HepG2 (cell line): ENCODE measurements around the gene DHX16. TPM values are rescaled to one million over a fixed set of nuclear protein-coding genes. Genes with fewer than 3 reads are reported as not detected.

ENCODE experiments used
- ASH2L ChIP-seq: fragments of 300-600, 200-600 bp; sonication (generic); IDR thresholded peaks from 2 replicates; pipeline ENCODE4 v1.7.0; 2017; ENCODE audit warnings: low read depth, mild to moderate bottlenecking, moderate library complexity, mixed read lengths, low read length; ENCODE audit not compliant: insufficient read length
- HHEX ChIP-seq: IDR thresholded peaks from 2 replicates; pipeline ENCODE4 v1.6.1; 2016; ENCODE audit warnings: control low read depth
- KAT8 ChIP-seq: IDR thresholded peaks from 2 replicates; pipeline ENCODE4 v1.6.1; 2016; ENCODE audit warnings: missing genetic modification reagents, missing compliant biosample characterization
- KDM6A ChIP-seq: IDR thresholded peaks from 2 replicates; pipeline ENCODE4 v1.6.1; 2016; ENCODE audit warnings: low read depth
- NFE2L1 ChIP-seq: sonication (generic); formaldehyde crosslinking; IDR thresholded peaks from 2 replicates; pipeline ENCODE4 v1.4.0; 2020; ENCODE audit warnings: missing genetic modification reagents, mild to moderate bottlenecking, borderline replicate concordance
- NFRKB ChIP-seq: fragments of 450-650 bp; IDR thresholded peaks from 2 replicates; pipeline ENCODE4 v1.6.1; 2017
- PAF1 ChIP-seq: IDR thresholded peaks from 2 replicates; pipeline ENCODE4 v1.6.1; 2016; ENCODE audit warnings: missing genetic modification reagents, missing compliant biosample characterization
- SALL1 ChIP-seq: sonication (generic); formaldehyde crosslinking; IDR thresholded peaks from 2 replicates; pipeline ENCODE4 v1.8.0; 2022; ENCODE audit warnings: mild to moderate bottlenecking, missing genetic modification reagents
- SNRNP70 ChIP-seq: fragments of 200-400 bp; formaldehyde crosslinking; IDR thresholded peaks from 2 replicates; pipeline ENCODE4 v1.6.1; 2017; ENCODE audit warnings: mild to moderate bottlenecking, low read depth, low read length, moderate library complexity
- TBP ChIP-seq: sonication (generic); formaldehyde crosslinking; IDR thresholded peaks from 2 replicates; pipeline ENCODE4 v1.5.0; 2020; ENCODE audit warnings: missing genetic modification reagents
- ZC3H4 ChIP-seq: sonication (generic); formaldehyde crosslinking; IDR thresholded peaks from 2 replicates; pipeline ENCODE4 v1.4.0; 2020; ENCODE audit warnings: missing genetic modification reagents, borderline replicate concordance
- ZKSCAN5 ChIP-seq: sonication (generic); formaldehyde crosslinking; IDR thresholded peaks from 2 replicates; pipeline ENCODE4 v1.5.1; 2020; ENCODE audit warnings: mild to moderate bottlenecking, missing genetic modification reagents
- ZNF142 ChIP-seq: sonication (generic); formaldehyde crosslinking; IDR thresholded peaks from 2 replicates; pipeline ENCODE4 v1.4.0; 2020; ENCODE audit warnings: missing genetic modification reagents
- ZNF224 ChIP-seq: sonication (generic); formaldehyde crosslinking; IDR thresholded peaks from 2 replicates; pipeline ENCODE4 v1.5.0; 2020; ENCODE audit warnings: mild to moderate bottlenecking, missing genetic modification reagents
- ZNF550 ChIP-seq: sonication (generic); formaldehyde crosslinking; IDR thresholded peaks from 2 replicates; pipeline ENCODE4 v1.4.0; 2020; ENCODE audit warnings: mild to moderate bottlenecking, missing genetic modification reagents, borderline replicate concordance
- ZNF678 ChIP-seq: sonication (generic); formaldehyde crosslinking; IDR thresholded peaks from 2 replicates; pipeline ENCODE4 v1.4.0; 2020; ENCODE audit warnings: mild to moderate bottlenecking, missing genetic modification reagents
- ZNF724P ChIP-seq: sonication (generic); formaldehyde crosslinking; IDR thresholded peaks from 2 replicates; pipeline ENCODE4 v1.8.0; 2022; ENCODE audit warnings: missing genetic modification reagents, borderline replicate concordance
- polyA plus RNA-seq, 8 experiments: library from polyadenylated mRNA; depleted of rRNA in 3 of 8; stranded (reverse) in 7 of 8; unstranded in 1 of 8; fragments of >200 nt; fragmentation: Illumina TruSeq in 4 of 8; extraction: Trizol in 4 of 8; gene quantifications; 2 replicates each; pipeline versions ENCODE4 v1.2.1 to v1.2.3, GENCODE V29; 2011 to 2016; ENCODE audit warnings: low read depth in 4 of 8, missing spikeins in 1 of 8, mixed read lengths in 1 of 8; ENCODE audit not compliant: insufficient read depth in 1 of 8
- total RNA-seq, 5 experiments: library from RNA; depleted of rRNA; stranded (reverse); fragments of >200 nt; fragmentation: Illumina TruSeq; extraction: Trizol; gene quantifications; 2 replicates each; pipeline ENCODE4 v1.2.3, GENCODE V29; 2016; ENCODE audit warnings: low read depth in 1 of 5
- TF ChIP-seq, protein P1 (sequence below): IDR thresholded peaks from 2 replicates; pipeline ENCODE4 v1.6.1; 2018; ENCODE audit warnings: missing genetic modification reagents, mild to moderate bottlenecking, missing compliant biosample characterization
- TF ChIP-seq, protein P2 (sequence below): sonication (generic); formaldehyde crosslinking; conservative IDR thresholded peaks from 2 replicates; pipeline ENCODE4 v1.4.0; 2020; ENCODE audit warnings: missing genetic modification reagents
- TF ChIP-seq, protein P3 (sequence below): sonication (generic); formaldehyde crosslinking; conservative IDR thresholded peaks from 2 replicates; pipeline ENCODE4 v1.8.0; 2022; ENCODE audit warnings: missing genetic modification reagents

Gene DHX16
- total and polyA plus RNA-seq, 2 of the 13 experiments (the other 11 are each of a cell fraction or from before 2014, with no cell fraction given) = 57.0 to 58.5 TPM

GRCh38 chr6:30719791-30720737 lies 47.3 kb upstream of the DHX16 start, which contains the start of gene TUBB (continued):
- TF ChIP-seq, protein P1, sequence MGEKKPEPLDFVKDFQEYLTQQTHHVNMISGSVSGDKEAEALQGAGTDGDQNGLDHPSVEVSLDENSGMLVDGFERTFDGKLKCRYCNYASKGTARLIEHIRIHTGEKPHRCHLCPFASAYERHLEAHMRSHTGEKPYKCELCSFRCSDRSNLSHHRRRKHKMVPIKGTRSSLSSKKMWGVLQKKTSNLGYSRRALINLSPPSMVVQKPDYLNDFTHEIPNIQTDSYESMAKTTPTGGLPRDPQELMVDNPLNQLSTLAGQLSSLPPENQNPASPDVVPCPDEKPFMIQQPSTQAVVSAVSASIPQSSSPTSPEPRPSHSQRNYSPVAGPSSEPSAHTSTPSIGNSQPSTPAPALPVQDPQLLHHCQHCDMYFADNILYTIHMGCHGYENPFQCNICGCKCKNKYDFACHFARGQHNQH (CRISPR knock-in tag) = peak; percentile 72
- TF ChIP-seq KAT8 (CRISPR knock-in tag) (peak; percentile 25), NFRKB (no peak), SALL1 (CRISPR knock-in tag) (peak; percentile 69), ZKSCAN5 (CRISPR knock-in tag) (0 out of 2 replicates have a peak, but pooled peaks have one; percentile 39), ASH2L (peak; percentile 75), KDM6A (no peak), HHEX (CRISPR knock-in tag) (no peak), ZNF724P (no peak), ZNF678 (CRISPR knock-in tag) (no peak), ZC3H4 (0 out of 2 replicates have a peak, but pooled peaks have one; percentile 41), SNRNP70 (no peak), TBP (CRISPR knock-in tag) (no peak), ZNF142 (CRISPR knock-in tag) (peak; percentile 67; the same call in 1 of the 2 replicates), NFE2L1 (CRISPR knock-in tag) (no peak), ZNF224 (no peak), ZNF550 (no peak), PAF1 (0 out of 2 replicates have a peak, but pooled peaks have one; percentile 32)
- TF ChIP-seq, protein P2, sequence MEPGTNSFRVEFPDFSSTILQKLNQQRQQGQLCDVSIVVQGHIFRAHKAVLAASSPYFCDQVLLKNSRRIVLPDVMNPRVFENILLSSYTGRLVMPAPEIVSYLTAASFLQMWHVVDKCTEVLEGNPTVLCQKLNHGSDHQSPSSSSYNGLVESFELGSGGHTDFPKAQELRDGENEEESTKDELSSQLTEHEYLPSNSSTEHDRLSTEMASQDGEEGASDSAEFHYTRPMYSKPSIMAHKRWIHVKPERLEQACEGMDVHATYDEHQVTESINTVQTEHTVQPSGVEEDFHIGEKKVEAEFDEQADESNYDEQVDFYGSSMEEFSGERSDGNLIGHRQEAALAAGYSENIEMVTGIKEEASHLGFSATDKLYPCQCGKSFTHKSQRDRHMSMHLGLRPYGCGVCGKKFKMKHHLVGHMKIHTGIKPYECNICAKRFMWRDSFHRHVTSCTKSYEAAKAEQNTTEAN (CRISPR knock-in tag) = peak; percentile 66; the same call in 1 of the 2 replicates
- TF ChIP-seq, protein P3, sequence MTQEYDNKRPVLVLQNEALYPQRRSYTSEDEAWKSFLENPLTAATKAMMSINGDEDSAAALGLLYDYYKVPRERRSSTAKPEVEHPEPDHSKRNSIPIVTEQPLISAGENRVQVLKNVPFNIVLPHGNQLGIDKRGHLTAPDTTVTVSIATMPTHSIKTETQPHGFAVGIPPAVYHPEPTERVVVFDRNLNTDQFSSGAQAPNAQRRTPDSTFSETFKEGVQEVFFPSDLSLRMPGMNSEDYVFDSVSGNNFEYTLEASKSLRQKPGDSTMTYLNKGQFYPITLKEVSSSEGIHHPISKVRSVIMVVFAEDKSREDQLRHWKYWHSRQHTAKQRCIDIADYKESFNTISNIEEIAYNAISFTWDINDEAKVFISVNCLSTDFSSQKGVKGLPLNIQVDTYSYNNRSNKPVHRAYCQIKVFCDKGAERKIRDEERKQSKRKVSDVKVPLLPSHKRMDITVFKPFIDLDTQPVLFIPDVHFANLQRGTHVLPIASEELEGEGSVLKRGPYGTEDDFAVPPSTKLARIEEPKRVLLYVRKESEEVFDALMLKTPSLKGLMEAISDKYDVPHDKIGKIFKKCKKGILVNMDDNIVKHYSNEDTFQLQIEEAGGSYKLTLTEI (CRISPR knock-in tag) = no peak
